ENCODE results near the gene LZTFL1.

LZTFL1 gene

GRCh38 chr3:45792516-45793172, 49.3 kb downstream of the LZTFL1 start:
- intact Hi-C loops (cut with DNase I) = no loop called here
- peak in 2 of 42 donors; percentile 13 to 33 for DNase-seq

- intact Hi-C loops (cut with DNase I) = no loop called here
- peak in 1 of 42 donors; percentile 14 for DNase-seq
Measured at GRCh38 chr3:45792036-45792435, 49.9 kb downstream of the LZTFL1 start.

GRCh38 chr3:45790596-45790995, 51.3 kb downstream of the LZTFL1 start:
- DNase-seq = peak in 2 of 42 donors; percentile 8 to 14

GRCh38 chr3:45789235-45789812, 52.6 kb downstream of the LZTFL1 start:
- intact Hi-C loops (cut with DNase I) = no loop called here
- DNase-seq = no peak

More at GRCh38 chr3:45790596-45790995, 51.3 kb downstream of the LZTFL1 start:
- intact Hi-C loops (cut with DNase I) = no loop called here

GRCh38 chr3:45787551-45787950, 54.4 kb downstream of the LZTFL1 start:
- DNase-seq = no peak
- intact Hi-C loops (cut with DNase I) = no loop called here

GRCh38 chr3:45786801-45787495, 55.0 kb downstream of the LZTFL1 start:
- intact Hi-C loops (cut with DNase I) = no loop called here
- peak in 3 of 42 donors; percentile 15 to 48 (median 22) for DNase-seq

- intact Hi-C loops (cut with DNase I) = no loop called here
Measured at GRCh38 chr3:45785605-45786150, 56.2 kb downstream of the LZTFL1 start.

GRCh38 chr3:45783667-45784066, 58.3 kb downstream of the LZTFL1 start:
- peak in 3 of 42 donors; percentile 5 to 8 (median 6) for DNase-seq
- intact Hi-C loops (cut with DNase I) = no loop called here

More at GRCh38 chr3:45785605-45786150, 56.2 kb downstream of the LZTFL1 start:
- peak in 3 of 42 donors; percentile 3 to 10 (median 7) for DNase-seq

- DNase-seq = no peak
- intact Hi-C loops (cut with DNase I) = no loop called here
Measured at GRCh38 chr3:45782381-45782780, 59.5 kb downstream of the LZTFL1 start.

- peak in 4 of 42 donors; percentile 2 to 22 (median 8) for DNase-seq
- intact Hi-C loops (cut with DNase I) = no loop called here
Measured at GRCh38 chr3:45781841-45782240, 60.1 kb downstream of the LZTFL1 start.

GRCh38 chr3:45781271-45781670, 60.6 kb downstream of the LZTFL1 start:
- intact Hi-C loops (cut with DNase I) = no loop called here
- DNase-seq = peak in 2 of 42 donors; percentile 1 to 2

GRCh38 chr3:45779746-45780735, 61.9 kb downstream of the LZTFL1 start:
- DNase-seq = peak in 1 of 42 donors; percentile 8
- intact Hi-C loops (cut with DNase I) = no loop called here

- intact Hi-C loops (cut with DNase I) = no loop called here
- peak in 1 of 42 donors; percentile 8 for DNase-seq
Measured at GRCh38 chr3:45778761-45779201, 63.1 kb downstream of the LZTFL1 start.

GRCh38 chr3:45777746-45778386, 64.1 kb downstream of the LZTFL1 start:
- peak in 1 of 42 donors; percentile 10 for DNase-seq
- intact Hi-C loops (cut with DNase I) = no loop called here

GRCh38 chr3:45777111-45777745, 64.7 kb downstream of the LZTFL1 start:
- peak in 1 of 42 donors; percentile 3 for DNase-seq
- intact Hi-C loops (cut with DNase I) = no loop called here

GRCh38 chr3:45776611-45777010, 65.3 kb downstream of the LZTFL1 start:
- peak in 1 of 42 donors; percentile 19 for DNase-seq
- intact Hi-C loops (cut with DNase I) = no loop called here

- no peak for DNase-seq
- intact Hi-C loops (cut with DNase I) = no loop called here
Measured at GRCh38 chr3:45776301-45776595, 65.7 kb downstream of the LZTFL1 start.
